Measurements from ENCODE around the gene MORN3.
"Not testable (repeated sequence)": the region's sequence is repeated elsewhere in the genome, so short reads cannot be mapped to it uniquely, and the experiment has no call there.

The MORN3 gene

DNA sequence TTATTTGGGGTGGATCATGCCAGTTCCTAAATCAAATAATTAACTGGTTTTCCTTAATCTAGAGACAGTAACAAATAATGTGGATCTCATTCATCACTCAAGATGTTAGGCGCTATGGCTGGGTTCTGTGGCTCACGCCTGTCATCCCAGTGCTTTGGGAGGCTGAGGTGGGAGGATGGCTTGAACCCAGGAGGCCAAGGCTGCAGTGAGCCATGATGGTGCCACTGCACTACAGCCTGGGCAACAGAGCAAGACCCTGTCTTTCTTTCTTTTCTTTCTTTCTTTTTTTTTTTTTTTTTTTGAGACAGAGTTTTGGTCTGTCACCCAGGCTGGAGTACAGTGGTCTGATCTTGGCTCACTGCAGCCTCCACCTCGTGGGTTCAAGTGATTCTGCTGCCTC, 23.3 kb upstream of the MORN3 start:
- not testable (repeated sequence) for DNase-seq (ENCODE audit: low read depth in 3 of 3)

- DNase-seq (ENCODE audit: low read depth in 3 of 3): no peak
Observed at GRCh38 chr12:121689430-121689829, 20.0 kb upstream of the MORN3 start.

- DNase-seq (ENCODE audit: low read depth in 3 of 3): no peak
Observed at GRCh38 chr12:121688966-121689365, 19.5 kb upstream of the MORN3 start.

DNA sequence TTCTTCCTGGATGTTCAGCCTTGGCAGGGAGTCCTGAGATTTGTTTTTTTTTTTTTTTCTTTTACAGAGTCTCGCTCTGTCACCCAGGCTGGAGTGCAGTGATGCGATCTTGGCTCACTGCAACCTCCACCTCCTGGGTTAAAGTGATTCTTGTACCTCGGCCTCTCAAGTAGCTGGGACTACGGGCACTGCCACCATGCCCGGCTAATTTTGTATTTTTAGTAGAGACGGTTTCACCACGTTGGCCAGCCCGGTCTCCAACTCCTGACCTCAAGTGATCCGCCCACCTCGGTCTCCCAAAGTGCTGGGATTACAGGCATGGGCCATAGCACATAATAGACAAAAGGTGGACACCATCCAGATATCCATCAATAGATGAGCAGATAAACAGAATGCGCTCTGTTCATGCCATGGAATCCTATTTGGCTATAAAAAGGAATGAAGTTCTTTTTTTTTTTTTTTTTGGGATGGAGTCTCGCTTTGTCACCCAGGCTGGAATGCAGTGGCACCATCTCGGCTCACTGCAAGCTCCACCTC, 10.3 kb upstream of the MORN3 start:
- DNase-seq (ENCODE audit: low read depth in 3 of 3): not testable (repeated sequence)

DNA sequence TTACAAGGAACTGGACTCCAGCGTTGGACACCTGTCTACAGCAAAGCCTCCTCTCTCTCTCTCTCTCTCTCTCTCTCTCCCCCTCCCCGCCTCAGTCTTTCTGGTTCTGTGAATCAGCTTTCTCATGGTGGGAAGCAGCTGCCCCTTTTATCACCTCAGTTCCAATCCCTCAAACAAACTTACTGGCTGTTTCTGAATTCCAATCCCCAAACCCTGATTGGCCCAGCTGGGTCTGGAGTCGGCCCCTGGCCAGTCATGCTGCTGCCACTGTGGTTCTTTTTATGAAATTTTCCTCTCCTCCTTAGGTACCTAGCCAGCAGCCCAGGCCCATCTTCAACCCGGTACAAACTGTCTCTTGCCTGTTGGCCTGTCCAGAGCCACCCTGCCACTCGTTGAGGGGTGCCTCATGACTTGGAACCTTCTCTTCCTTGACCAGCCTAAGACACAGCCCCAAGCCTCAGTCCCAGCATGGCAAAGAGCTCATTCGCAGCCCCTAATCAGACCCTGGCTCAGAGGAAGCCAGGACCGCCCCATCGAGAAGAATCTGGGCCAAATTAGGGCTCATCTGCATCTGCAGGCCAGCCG, 9.4 kb upstream of the MORN3 start:
- DNase-seq (ENCODE audit: low read depth in 3 of 3): no peak

- DNase-seq (ENCODE audit: low read depth in 3 of 3): no peak
Observed at GRCh38 chr12:121678305-121678704, 8.9 kb upstream of the MORN3 start.

DNA sequence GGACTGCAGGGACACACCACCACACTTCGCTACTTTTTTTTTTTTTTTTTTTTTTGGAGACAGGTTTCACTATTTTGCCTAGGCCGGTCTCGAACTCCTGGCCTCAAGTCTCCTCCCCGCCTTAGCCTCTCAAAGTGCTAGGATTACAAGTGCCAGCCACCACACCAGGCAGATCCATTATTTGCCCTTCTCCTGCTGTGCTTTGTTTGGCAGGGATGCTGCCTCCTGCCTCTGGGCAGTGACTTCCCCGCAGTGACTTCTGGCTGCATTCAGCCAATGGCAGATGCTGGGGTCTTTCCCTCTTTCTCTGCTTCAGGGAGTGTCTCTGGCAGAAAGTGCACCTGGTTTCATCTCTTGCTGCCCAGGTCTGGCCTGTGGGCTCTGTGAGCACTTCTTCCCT, 6.7 kb upstream of the MORN3 start:
- DNase-seq (ENCODE audit: low read depth in 3 of 3): no peak

DNA sequence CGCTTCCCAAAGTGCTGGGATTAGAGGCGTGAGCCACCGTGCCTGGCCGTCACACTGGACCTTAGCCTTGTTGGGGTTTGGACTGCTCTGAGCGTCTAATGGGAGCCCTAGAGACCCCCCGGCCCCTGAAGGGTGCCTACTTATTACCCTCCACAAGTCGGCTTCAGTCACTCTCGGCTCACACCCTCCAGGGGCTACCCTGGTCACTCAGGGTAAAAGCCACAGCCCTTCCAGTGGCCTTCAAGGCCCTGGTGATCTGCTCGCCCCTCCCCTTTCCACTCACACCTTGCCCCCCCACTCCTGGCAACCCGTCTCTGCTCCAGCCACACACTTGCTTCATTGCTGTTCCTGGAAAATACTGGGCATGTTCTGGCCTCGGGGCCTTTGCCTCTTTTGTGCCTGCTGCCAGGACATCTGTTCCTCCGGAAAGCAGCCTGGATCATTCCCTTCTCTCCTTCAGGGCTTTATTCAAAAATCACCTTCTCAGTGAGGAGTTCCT, 3.6 kb upstream of the MORN3 start:
- DNase-seq (ENCODE audit: low read depth in 3 of 3): no peak

GRCh38 chr12:121668750-121669520, 519 bp downstream of the MORN3 start:
- peak in 1 of 3 donors; percentile 51 for DNase-seq (ENCODE audit: low read depth in 3 of 3)

- not testable (repeated sequence) for DNase-seq (ENCODE audit: low read depth in 3 of 3)
Observed at GRCh38 chr12:121666829-121667228, 2.6 kb downstream of the MORN3 start.

DNA sequence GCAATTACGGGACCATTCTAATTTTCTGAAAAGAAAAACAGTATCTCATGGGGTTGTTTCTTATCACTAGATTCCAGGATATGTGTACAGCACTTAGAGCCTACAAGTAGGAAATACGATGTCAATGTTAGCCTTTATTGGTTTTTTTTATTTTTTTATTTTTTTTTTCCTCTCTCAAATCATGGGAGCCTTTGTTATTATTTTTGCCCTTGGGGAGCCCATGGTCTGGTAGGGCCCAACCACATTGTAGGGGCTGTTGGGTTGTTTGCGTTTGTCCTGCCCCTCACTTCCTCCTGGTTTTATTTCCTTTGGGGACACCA, 5.9 kb downstream of the MORN3 start:
- DNase-seq (ENCODE audit: low read depth in 3 of 3): no peak

DNA sequence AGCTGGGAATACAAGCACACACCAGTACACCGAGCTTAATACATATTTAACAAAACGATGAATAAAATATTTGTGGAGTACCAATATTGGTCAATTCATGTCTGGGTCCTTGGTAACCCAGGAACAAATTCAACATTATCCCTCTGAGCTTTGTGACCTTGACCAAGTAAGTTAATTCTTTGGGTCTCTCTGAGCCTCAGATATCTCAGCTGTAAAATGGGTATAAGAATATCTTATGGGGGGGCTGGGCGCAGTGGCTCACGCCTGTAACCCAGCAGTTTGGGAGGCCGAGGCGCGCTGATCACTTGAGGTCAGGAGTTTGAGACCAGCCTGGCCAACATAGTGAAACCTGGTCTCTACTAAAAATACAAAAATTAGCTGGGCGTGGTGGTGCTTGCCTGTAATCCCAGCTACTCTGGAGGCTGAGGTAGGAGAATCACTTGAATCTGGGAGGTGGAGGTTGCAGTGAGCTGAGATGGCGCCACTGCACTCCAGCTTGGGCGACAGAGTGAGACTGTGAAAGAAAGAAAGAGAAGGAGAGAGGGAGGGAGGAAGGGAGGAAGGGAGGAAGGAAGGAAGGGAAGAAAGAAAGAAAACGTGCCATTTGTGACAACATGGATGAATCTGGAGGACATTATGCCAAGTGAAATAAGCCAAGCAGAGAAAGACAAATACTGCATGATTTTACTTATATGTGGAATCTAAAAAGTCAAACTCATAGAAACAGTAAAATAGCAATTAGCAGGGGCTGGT, 7.9 kb downstream of the MORN3 start:
- DNase-seq (ENCODE audit: low read depth in 3 of 3): not testable (repeated sequence)

DNA sequence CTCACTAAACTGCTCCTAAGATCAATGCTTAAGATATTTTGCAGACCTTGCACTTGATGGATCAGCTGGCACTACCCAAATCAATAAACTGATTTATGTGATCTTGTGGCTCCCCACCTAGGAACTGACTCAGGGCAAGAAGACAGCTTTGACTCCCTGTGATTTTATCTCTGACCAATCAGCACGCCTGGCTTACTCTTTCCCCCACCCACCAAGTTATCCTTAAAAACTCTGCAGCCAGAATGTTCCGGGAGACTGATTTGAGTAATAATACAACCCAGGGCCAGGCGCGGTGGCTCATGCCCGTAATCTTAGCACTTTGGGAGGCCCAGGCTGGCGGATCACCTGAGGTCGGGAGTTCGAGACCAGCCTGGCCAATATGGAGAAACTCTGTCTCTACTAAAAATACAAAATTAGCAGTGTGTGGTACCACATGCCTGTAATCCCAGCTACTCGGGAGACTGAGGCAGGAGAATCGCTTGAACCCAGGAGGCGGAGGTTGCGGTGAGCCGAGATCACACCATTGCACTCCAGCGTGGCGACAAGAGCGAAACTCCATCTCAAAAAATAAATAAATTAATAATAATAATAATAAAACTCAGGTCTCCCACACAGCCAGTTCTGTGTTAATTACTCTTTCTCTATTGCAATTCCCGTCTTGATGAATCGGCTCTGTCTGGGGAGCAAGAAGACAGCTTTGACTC, 12.0 kb downstream of the MORN3 start:
- DNase-seq (ENCODE audit: low read depth in 3 of 3): peak in 2 of 3 donors; percentile 30 to 51

DNA sequence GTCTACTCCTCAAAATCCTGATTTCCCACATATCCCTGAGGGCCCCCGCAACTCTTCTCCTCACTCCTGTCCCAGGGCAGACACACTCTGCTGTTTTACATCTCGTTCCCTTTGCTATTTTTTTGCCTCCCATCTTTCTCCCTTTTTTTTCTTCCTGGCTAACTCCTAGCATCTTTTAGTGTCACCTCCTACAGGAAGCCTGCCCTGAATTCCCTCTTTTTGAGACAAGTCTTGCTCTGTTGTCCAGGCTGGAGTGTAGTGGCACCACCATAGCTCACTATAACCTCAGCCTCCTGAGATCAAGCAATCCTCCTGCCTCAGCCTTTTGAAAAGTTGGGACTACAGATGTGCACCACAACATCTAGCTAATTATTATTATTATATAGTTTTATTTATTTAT, 13.3 kb downstream of the MORN3 start:
- DNase-seq (ENCODE audit: low read depth in 3 of 3): no peak

DNA sequence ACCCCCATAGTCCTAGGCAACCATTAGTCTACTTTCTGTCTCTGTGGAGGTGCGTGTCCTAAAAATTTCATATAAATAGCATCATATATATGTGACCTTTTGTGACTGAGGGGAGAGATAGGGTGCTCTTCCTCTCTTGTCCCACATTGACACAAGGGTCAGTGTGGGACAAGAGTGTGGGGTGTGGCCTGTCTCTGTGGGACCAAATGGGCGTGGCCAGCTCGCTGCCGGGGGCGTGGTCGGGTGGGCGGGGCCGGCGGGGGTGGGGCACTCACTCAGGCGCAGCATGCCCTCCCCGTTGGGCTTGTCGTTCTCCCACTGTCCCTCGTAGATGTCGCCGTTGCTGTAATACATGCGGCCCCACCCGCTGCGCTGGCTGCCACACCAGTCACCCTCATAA, 15.5 kb downstream of the MORN3 start:
- DNase-seq (ENCODE audit: low read depth in 3 of 3): no peak

DNA sequence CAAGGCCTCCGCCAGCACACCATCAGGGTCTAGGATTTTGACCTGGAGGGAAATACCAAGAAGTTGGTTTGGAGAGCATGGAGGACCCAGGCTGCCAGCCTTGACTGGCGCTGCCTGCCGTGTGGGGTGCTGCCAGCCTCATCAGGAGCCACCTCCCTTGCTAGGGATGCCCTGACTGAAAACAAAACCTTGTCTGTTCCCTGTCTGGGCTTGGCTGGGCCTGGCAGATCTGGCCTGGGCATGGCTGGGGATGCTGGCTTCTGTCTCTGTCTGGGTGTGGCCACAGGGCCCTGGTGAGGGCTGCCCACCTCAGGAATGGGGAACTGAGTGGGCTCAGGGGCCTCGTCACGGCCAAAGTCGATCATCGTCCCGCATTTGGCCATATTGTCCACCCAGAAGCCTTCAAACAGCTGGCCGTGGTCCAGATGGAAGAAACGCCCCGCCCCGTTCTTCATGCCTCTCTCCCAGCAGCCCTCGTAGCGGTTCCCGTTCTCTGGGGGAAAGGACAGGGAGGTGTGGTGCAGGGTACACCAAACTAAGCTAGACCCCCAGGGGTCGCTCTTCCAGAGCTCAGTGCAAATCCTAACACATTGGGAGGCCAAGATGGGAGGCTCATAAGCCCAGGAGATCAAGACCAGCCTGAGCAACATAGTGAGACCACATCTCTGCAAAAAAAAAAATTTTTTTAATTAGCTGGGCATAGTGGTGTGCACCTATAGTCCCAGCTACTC, 16.5 kb downstream of the MORN3 start:
- DNase-seq (ENCODE audit: low read depth in 3 of 3): no peak

- no peak for DNase-seq (ENCODE audit: low read depth in 3 of 3)
Observed at GRCh38 chr12:121651320-121651719, 18.1 kb downstream of the MORN3 start.

DNA sequence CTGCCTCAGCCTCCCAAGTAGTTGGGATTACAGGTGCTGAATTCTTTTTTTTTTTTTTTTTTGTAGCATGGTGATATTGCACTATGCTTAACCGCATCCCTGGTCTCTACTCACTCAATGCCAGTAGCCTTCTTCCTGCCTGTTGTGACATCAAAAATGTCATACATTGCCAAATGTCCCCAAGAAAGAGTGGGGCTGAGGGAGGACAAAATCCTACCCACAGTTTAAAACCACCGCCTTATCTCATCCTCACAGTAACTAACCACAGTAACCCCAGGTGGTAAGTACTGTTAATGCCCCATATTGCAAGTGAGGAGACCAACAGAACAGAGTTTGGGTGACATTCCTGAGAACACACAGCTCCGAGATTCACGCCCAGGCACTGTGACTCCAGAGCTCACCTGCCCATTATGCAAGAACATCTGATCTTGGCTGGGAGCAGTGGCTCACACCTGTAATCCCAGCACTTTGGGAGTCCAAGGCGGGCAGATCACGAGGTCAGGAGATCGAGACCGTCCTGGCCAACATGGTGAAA, 19.6 kb downstream of the MORN3 start:
- DNase-seq (ENCODE audit: low read depth in 3 of 3): no peak

DNA sequence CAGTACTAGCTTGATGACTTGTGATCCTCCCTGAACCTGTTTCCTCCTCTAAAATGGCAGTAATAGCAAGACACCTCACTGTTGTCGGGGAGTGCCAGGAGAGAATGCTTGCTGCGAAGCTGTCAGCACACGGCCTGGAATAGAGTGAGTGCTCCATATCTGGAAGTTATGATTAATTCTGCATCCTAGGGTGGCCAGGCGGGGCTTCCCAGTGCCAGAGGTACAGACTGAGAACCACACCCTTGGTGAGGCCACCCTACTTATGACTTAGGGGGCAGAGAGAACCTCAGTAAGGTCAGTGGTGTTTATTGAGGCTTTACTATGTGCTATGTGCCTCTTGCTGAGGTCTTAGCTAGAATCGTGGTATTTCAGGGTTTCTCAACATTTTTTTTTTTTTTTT, 20.1 kb downstream of the MORN3 start:
- DNase-seq (ENCODE audit: low read depth in 3 of 3): no peak

DNA sequence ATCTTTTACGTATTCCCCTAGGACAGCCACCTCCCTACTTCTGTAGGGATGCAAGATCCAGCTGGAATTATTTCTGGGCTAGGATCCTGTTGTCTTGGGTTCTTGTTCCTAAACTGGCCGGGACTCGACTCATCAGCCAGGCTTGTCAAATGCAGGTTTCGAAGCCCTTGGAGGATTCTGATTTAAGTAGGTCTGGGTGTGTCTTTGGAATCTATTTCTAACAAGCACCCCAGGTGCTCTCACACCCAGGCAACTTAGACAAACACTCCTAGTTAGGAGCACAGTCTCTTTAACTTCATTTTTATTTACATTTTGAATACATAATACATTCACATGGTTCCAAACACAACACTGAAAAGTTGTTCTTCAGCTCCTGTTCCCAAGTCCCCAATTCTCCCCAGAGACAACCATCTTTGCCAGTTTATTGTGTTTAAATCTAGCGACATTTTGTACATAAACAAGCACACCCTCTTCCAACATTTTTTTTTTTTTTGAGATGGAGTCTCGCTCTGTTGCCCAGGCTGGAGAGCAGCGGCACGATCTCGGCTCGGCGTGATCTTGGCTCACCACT, 20.9 kb downstream of the MORN3 start:
- DNase-seq (ENCODE audit: low read depth in 3 of 3): no peak

GRCh38 chr12:121641343-121641630, 28.2 kb downstream of the MORN3 start:
- DNase-seq (ENCODE audit: low read depth in 3 of 3): no peak

All from stimulated activated CD4-positive, alpha-beta T cell treated with anti-CD3 and anti-CD28 coated beads, TNF-alpha, amount 100 ng/mL, for 48 hours (primary cell).